NCI-H69 (cell line): ENCODE results near the gene SPRED3.
"Not testable (repeated sequence)": the region's sequence is repeated elsewhere in the genome, so short reads cannot be mapped to it uniquely, and the experiment has no call there.

Experiments used
- DNase-seq: peaks from one replicate; lab custom pipeline; 2025; lab: John Stamatoyannopoulos, UW

The SPRED3 gene

DNA sequence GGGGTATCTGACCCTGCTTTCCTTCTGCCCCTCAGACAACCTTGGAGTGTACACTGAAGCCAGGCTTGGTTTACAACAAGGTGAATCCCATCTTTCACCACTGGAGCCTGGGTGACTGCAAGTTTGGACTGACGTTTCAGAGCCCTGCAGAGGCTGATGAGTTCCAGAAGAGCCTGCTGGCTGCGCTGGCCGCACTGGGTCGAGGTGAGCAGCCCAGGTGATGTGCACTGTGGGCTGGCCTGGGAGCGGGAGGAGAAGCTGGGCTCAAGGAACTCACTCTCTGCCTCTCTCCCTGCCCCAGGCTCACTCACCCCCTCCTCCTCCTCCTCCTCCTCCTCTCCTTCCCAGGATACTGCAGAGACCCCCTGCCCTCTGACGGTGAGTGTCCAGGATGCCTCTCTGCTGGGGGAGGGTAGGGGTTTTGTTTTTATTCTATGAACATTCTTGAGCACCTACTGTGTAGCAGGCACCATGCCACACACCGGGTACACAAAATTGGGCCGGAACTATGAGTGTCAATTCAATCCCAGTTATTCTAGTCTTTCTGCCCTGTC lies 3.5 kb downstream of the SPRED3 start:
- no peak for DNase-seq

DNA sequence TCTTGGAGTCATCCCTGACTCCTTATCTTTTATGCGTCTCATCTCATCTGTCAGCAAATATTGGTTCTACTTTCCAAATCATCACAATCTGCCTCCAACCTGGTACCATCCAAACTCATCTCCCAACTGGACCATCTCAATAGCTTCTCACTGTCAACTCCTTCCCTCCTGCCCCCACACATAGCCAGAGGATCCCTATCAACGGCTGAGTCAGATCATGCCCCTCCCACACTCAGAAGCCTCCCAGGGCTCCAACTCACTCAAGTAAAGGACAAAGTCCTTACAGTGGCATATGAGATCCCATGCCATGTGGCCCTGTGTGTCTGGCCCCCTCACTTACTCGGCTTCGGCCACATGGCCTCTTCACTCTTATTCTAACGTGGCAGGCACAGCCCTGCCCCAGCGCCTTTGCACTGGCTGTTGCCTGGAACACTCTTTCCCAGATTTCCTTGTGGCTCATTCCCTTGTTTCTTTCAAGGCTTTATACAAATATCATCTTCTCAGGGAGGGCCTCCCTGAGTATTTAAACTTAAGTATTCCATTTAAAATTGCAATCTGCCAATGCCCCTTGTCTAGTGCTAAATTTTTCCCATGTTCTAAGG lies 4.3 kb downstream of the SPRED3 start:
- no peak for DNase-seq

DNA sequence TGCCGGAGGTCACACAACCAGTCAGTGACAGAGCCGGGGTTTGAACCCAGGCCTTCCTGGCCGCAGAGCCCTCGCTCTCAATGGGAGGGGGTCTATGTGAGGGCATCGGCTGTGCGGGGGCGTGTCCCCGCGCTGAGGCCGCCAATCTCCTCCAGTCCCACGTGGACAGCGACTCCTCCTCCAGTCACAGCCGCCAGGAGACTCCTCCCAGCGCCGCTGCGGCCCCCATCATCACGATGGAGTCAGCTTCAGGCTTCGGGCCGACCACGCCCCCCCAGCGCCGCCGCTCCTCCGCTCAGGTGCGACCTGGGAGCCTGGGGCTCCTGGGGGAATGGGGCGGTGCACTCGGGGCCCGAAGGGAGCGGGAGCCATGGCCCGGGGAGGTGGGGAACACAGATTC lies 6.0 kb downstream of the SPRED3 start:
- peak; percentile 89 for DNase-seq

DNA sequence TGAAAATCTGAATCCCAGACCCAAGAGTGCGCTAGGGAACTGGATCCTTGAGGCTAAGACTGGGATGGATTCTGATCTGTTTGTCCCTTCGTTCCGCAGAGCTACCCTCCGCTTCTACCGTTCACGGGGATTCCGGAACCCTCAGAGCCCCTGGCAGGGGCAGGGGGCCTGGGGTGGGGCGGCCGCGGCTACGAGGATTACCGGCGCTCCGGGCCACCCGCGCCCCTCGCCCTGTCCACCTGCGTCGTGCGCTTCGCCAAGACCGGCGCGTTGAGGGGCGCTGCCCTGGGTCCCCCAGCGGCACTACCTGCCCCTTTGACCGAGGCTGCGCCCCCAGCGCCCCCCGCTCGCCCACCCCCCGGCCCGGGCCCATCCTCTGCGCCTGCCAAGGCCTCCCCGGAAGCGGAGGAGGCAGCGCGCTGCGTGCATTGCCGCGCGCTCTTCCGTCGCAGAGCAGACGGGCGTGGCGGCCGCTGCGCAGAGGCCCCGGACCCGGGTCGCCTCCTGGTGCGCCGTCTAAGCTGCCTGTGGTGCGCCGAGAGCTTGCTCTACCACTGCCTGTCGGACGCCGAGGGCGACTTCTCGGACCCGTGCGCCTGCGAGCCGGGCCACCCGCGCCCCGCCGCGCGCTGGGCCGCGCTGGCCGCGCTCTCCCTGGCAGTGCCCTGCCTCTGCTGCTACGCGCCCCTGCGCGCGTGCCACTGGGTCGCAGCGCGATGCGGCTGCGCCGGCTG lies 7.1 kb downstream of the SPRED3 start:
- peak; percentile 39 for DNase-seq

DNA sequence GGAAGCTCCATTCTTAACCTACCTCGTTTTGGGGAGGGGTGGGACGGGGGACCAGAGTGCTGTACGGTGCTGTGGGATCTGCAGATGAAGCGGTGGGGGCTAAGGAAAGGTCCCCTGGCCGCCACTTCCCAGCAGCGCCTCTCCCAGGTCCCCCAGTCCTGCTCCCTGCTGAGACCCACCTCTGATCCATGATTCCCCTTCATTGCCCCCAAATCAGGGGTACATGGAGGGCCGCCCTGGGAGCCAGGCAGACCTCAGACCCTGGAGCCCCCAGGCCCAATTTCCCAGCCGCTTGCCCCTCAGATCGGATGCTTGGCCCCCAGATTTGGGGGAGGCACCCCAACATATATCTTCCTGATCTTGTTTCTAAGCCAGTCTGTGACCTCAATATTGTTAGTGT lies 10.6 kb downstream of the SPRED3 start:
- DNase-seq, result no peak

DNA sequence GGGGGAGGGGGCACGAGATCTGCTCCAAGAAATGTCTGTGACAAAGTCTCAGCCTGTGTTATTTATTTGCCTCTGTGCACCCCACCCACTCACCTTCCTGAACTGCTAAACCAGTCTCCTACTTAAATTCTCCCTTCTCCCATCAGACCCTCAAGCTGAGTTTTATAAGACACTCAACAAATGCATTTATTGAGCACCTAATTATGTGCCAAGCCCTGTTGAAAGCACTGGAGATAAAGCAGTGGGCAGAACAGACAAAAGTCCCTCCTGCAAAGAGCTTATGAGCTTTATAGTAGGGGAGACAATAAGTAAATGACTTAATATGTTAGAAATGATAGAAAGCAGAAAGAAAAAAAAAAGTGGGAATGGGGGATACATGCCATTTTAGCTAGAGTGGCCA lies 11.0 kb downstream of the SPRED3 start:
- no peak for DNase-seq

DNA sequence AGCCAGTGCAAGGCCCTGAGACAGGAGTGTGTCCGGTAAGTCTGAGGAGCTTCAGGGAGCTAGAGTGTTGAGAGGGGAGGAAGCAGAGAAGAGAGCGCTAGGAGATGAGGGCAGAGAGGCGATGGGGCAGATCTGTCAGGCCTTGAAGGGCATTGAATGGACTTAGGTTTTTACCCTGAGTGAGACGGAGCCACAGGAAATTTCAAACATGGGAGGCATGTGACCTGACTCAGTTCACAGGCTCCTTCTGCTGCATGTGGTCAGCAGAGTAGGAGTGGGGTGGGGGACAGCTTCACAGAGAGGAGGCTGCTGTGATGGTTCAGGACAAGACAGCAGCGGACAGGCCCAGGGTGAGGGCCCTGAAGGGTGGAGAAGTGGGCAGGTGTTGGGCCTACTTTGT lies 11.9 kb downstream of the SPRED3 start:
- no peak for DNase-seq

DNA sequence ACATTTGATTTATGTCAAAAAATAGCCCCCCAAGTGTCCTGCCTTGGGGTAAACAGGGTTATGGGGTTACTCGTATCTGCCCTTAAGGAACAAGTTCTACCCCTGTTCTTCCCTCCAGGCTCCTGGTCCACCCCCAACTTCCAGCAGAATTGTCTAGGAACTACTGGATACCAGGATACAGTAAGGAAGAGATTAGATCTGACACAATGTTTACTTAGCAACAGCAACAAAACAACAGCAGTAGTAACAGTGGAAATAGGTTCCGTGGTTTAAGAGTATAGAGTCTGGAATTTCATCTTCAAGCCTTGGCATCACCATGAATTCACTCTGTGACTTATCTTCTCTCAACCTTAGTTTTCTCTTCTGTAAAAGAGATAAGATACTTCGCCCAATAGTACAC lies 12.7 kb downstream of the SPRED3 start:
- DNase-seq, result no peak

DNA sequence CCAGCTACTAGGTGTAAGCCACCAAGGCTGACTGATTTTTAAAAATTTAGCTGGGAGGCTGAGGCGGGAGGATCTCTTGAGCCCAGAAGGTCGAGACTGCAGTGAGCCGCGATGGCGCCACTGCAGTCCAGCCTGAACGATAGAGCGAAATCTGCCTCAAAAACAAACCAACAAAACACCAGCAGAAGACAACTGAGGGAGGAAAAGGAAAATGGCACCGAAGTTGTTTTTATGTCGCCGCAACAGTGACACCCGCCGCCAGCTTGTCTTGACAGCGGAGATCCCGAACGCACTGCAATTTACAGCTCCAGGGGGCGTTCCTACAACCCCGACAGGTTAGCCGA lies 14.1 kb downstream of the SPRED3 start:
- DNase-seq, result no peak

DNA sequence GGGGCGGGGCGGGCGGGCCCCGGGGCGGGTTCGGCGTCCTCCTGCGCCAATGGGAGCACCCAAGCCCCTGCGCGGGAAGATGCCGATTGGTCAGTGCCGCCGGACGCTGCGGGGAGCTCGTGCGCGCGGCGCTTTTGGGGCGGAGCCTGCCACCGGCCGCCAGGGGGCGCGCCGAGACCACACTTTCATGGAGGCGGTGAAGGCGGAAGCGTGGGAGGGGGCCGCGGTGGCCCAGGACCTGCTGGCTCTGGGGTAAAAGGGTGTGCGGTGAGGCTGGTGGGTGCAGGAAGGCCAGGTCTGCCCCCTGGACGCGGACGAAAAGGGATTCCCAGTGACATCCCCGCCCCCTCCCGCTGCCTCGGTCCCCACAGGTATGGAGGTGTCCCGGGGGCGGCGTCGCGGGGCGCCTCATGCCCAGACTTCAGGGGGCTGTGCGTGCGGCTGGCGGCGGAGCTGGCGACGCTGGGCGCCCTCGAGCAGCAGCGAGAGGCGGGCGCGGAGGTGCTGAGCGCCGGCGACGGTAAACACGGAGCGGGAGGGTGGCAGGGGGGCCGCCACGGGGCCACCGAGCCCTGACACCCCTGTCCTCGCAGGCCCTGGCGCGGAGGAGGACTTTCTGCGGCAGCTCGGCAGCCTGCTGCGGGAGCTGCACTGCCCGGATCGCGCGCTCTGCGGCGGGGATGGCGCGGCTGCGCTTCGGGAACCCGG lies 14.6 kb downstream of the SPRED3 start, which contains the start of gene FAM98C:
TSS of gene FAM98C (plus strand) at position 127 of the 708 bp plus-strand sequence. CDS start at position 188, 61 bp downstream.
- peak; percentile 98 for DNase-seq

DNA sequence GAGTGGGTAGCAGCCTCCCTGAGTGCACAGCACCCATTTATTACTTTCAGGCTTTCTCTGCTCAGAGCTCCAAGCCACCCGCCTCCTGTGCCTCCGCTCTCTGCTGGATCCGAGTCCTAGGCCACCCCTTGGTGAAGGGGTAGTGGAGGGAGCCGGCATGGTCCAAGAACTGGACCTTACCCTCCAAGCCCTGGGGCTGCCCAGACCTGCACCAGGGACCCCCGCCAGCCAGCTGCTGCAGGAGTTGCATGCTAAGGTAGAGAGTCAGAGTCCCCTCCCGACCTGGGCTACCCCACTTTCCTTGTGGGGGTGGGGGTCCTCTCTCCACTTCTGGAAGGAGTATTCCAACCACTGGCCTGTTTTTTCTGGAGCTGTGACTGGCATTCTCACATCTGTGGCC lies 16.4 kb downstream of the SPRED3 start:
- no peak for DNase-seq

DNA sequence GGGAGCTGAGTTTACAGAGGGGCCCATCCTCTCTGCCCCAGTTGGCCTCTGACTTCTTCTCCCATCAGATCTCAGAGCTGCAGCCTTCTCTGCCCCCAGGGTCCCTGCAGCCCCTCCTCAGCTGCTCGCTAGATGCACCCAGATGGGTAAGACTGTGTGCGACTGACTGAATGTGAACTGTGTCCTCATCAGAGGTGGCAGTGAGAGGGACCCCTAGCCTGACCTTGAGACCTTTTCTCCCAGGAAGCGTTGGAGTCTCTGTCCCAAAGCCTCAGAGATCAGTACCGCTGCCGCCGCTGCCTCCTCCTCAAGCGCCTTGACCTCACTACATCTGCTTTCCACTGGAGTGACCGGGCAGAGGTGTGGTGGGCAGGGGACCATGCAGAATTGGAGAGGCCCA lies 16.8 kb downstream of the SPRED3 start:
- DNase-seq, result no peak

DNA sequence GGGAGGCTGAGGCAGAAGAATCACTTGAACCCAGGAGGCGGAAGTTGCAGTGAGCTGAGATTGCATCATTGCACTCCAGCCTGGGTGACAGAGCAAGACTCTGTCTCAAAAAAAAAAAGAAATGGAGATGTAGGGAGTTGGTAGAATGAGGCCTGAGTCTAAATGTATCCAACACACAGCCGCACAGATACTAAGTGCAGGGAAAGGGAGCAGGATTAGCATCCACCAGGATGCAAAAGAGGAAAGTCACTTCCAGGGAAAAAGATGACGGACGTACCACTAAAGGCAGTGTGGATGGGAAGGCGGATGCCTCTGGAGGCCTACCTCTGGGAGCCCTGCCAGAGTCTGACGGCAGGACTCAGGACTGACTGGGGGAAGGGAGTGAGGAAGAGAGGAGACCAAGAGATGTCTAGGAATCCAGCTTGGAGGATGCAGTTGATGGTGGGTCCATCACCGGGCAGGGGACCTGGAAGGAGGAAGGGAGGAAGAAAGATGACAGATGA lies 21.2 kb downstream of the SPRED3 start:
- DNase-seq, result peak; percentile 35

DNA sequence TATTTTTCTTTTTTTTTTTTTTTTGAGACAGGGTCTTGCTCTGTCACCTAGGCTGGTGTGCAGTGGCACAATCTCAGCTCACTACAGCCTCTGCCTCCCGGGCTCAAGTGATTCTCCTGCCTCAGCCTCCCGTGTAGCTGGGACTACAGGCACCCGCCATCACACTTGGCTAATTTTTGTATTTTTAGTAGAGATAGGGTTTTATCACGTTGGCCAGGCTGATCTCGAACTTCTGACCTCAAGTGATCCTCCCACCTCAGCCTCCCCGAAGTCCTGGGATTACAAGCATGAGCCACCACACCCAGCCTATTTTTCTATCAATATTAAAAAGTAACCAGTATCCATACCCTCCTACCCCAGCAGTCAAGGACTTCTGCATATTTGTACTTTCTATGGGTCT lies 21.9 kb downstream of the SPRED3 start:
- DNase-seq, result not testable (repeated sequence)

DNA sequence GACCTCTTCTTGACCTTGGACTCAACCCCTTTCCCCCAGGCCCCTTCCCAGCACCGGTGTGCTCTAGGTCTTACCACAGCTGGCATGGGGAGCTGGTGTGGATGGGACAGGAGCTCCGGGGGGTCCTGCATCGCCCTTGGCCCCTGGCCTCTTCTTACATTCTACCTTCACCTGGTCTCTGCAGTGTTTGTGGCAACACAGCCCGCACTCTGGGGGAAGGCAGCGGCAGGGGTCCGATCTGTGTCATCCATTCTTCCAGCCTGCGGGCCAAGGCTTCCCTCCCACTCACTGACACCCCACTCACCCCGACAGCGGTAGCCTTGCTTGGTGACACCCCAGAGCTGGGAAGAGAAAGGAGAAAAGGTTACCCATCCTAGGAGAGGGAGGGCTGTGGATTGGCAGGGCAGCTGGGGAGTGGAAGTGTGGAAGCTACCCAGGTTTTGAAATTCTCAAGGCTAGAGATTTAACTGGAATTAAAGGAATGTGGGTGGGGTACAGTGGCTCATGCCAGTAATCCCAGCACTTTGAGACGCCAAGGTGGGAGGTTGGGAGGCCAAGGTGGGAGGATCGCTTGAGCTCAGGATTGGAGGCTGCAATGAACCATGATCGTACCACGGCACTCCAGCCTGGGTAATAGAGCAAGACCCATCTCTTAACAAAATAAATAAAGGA lies 22.7 kb downstream of the SPRED3 start:
- no peak for DNase-seq

DNA sequence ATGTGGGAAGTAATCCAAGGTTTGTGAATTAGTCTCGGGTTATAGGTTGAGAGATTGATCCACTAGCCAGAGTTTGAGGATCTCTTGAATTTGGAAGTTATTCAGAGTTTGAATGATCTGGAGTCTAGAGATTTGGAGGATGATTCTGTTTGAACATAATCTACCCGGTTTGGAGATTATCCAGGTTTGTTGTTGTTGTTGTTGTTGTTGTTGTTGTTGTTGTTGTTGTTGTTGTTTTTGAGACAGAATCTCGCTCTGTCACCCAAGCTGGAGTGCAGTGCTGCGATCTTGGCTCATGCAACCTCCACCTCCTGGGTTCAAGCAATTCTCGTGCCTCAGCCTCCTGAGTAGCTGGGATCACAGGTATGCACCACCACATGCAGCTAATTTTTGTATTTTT lies 23.4 kb downstream of the SPRED3 start:
- not testable (repeated sequence) for DNase-seq

DNA sequence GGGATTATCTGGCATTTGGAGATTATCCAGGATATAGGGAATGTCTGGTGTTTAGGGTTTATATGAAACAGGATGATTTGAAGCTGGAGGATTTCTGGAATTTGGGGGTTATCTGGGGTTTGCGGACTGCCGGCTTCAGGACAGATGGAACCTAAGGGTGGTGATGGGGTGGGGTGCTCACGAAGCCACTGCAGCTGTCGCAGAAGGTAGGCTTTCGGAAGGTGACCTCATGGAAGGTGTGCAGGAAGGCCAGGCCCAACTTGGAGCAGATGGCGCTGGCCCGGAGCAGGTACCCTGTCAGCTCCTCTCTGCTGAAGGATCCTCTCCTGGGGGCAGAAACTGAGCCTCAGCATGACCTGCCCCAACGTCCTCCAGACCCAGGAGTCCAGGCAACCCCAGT lies 24.0 kb downstream of the SPRED3 start:
- DNase-seq, result no peak

DNA sequence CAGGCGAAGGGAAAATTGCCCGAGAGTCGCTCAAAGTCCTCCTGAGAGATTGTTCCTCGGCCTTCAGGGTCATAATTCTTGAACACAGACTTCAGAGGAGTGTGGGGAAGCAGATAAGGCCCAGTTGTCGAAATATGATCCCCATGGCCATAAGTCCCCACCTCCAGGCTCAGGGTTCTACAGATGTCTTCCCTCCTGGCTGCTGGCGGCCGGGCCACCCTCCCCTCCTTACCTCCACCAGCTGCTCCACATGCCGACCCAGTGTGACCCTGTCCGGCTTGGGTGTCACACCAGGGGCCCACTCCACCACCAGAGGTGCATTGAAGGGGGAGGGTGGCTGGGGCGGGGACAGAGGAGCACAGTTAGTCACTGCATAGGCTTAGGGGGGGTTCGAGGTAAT lies 24.5 kb downstream of the SPRED3 start:
- DNase-seq, result no peak

DNA sequence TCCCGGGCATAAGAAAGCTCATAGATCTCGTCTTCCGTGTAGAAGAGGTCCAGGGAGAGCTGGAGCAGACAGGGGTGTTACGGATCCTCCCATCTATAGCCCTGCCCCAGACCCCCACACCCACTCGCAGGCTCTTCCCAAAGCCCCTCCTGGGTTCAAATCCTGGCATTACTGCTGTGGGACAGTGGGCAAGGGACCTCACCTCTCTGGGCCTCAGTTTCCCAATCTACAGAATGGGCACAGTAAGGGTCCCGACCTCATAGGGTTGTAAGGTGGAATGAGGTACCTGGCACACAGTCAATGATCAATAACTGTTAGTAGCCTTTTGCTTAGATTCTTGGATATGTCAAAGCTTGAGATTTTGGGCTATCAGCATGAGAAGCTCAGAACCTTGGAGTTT lies 24.9 kb downstream of the SPRED3 start:
- no peak for DNase-seq

DNA sequence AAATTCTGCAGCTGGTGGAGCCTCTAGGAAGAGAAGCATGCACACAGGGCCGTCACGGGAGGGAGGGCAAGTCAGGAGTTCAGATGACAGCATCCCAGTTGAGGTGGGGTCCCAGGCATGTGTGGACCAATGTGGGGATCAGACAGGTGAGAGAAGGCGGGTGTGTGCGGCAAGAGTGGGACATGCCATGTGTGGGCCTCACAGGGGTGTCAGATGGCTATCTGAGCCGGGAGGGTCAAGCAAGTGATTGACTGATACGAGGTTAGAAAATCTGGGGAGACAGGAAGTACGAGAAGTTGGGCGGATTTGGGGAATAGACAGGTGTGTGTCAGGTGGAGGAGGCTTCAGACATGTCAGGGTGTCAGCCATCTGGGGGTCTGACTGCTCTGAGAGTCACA lies 28.6 kb downstream of the SPRED3 start:
- no peak for DNase-seq

DNA sequence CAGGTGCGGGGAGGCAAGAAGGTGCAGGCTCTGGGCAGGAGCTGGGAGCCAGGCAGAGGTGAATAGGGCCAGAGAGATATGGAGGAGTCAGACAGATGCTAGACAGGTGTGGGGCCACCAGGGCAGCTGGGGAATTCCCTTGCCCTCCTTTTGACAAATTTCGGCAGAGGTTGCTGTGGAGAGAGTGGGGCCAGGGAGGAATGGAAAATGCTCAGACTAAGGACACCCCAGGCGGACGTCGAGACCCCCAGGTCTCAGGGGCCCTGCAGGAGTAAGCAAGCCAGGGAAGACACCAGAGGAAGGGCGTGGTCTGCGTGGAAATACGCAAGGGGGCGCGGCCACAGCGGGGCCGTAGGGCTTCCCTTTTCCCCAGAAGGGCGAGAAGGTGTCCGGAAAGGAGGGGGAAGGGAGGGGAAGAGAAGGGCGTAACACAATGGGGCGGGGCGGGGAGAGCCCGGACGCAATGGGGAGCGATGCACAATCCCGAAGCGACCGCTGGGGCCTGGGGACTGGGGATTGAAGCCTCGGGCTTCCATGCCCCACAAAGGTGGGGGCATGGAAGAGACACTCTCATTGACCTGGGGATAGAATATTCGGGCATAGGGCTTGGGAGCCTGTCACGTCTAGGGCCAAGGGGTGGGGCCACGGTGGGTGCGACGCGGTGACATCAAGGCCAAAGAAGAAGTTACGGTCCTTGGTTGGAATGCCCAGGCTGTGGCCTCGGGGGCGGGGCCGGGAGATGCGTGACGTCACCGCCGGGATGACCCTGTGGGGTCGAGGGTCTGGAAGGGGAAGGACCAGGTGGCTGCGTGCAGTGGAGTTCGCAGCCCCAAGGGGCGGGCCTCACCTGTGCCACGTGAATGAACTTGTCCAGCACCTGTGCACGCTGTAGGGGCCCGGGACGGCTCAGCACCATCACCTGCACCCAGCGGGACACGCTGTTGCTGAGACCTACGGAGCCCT lies 29.3 kb downstream of the SPRED3 start:
- DNase-seq, result peak; percentile 75
